Right ventricle myocardium superior (tissue), 1 donor: ENCODE results near the gene YBEY. TPM values are rescaled to one million over a fixed set of nuclear protein-coding genes. Genes with fewer than 3 reads are reported as not detected.

ENCODE experiments used
- total RNA-seq: library from RNA; stranded (reverse); fragmentation: NEBNext Ultra II Directional; extraction: Animal tissue kit (Norgen Biotek cat#: 25700); gene quantifications from one replicate; pipeline ENCODE4 v1.2.1, GENCODE V29; 2021
- donor health status: DM: no; HTN: yes; CAD: no; lungs with severe emphysema.

The YBEY gene
- total RNA-seq, 1 donor from 2014 or later, result 19.2 TPM

Other genes with a start within 250 kb of the YBEY start
- gene COL6A2, start 188.2 kb upstream of the YBEY start, total RNA-seq, result 191 TPM
- 1.9 TPM for gene FTCD, start 130.8 kb upstream of the YBEY start, total RNA-seq
- gene SPATC1L, start 101.9 kb upstream of the YBEY start, total RNA-seq, result 6.3 TPM
- 57.9 TPM for gene LSS, start 57.6 kb upstream of the YBEY start, total RNA-seq
- 57.0 TPM for gene MCM3AP, start 731 bp upstream of the YBEY start, total RNA-seq
- gene C21orf58, start 37.5 kb downstream of the YBEY start, total RNA-seq, result 1.0 TPM
- 28.9 TPM for gene PCNT, start 37.8 kb downstream of the YBEY start, total RNA-seq
- gene DIP2A, start 172.5 kb downstream of the YBEY start, total RNA-seq, result 21.6 TPM